CD4-positive, alpha-beta T cell treated with Interferon alpha-2 for 1 hour (primary cell): ENCODE results near the gene RPS19BP1.

Source experiments
- DNase-seq, 2 donors: peaks; one replicate each; pipeline ENCODE4 v3.0.0-alpha.2; 2020 to 2022

Gene RPS19BP1, protein sequence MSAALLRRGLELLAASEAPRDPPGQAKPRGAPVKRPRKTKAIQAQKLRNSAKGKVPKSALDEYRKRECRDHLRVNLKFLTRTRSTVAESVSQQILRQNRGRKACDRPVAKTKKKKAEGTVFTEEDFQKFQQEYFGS

GRCh38 chr22:39532215-39533073, at the start of gene RPS19BP1:
Gene RPS19BP1, minus strand, starts transcription at chr22:39532748. Its CDS starts 10 bp downstream, at chr22:39532738.
- DNase-seq: peak; percentile 99 to 100

DNA sequence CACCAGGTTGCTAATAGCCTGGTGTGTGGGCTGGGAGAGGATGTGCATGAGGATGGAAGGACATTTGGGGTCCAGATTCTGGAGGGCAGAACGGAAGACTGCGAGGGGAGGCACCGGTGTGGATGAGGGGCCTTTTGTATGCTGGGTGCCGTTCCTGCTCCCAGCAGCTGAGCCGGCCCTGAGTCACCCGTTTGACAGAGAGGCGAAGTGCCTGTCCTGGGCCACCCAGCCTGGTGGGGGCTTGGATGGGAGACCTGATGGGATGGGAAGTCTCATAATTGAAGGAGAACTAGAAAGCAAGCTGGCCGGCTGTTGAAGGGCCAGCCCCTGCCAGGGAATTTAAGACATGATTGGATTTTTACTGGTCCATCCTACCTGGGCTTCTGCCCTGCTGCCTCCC, 48.8 kb upstream of the RPS19BP1 start:
- DNase-seq: no peak

GRCh38 chr22:39580795-39581194, 48.2 kb upstream of the RPS19BP1 start:
- no peak for DNase-seq

GRCh38 chr22:39580006-39580441, 47.5 kb upstream of the RPS19BP1 start:
- no peak for DNase-seq

DNA sequence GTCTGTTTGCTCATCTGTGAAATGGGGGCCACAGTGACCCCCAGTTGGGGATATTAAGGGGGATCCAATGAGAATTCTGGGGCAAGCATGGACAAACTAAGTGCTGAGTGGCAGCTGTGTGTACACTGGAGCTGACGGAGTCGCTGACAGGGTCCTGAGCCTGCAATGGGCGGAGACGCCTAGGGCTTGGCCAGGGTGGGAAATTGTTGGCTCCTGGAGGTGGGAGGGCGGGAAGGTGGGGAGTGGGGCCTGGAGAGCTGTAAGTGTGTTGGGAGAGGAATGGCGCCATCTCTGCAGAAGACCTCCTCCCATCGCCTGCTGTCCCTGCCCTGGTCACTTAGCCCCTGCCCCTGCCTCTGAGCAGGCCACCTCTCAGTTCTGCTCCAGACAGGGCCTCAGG, 45.4 kb upstream of the RPS19BP1 start:
- DNase-seq: no peak

GRCh38 chr22:39577366-39577765, 44.8 kb upstream of the RPS19BP1 start:
- DNase-seq: no peak

DNA sequence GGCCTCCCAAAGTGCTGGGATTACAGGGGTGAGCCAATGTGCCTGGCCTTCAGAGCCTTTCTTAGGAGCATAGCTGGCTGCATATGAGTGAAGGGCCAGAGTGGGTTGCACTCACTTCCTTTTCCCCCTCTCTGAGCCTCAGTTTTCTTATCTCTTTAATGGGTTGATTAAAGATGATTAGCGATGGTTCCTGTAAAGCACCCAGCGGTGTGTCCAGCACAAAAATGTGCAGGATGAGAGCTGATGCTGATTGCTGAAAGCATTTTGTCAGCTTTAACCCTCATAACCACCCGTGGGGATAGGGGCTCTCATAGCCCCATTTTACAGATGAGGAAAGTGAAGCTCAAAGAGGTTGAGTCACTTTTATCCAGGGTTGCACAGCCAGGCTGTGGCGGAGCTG, 43.5 kb upstream of the RPS19BP1 start:
- DNase-seq: no peak

DNA sequence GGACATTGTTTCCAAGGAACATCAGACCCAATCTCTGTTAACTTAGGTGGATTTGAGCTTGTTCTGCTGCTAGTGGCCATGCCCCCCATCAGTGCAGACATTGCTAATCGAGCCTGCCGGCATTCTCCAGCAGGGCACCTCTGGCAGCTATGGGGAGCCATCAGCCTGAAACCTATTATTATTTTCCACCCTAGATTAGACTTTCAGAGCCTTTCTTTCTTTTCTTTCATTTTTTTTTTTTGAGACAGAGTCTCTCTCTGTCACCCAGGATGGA, 42.9 kb upstream of the RPS19BP1 start:
- no peak for DNase-seq

- DNase-seq: no peak
These were observed 42.4 kb upstream of the RPS19BP1 start for GRCh38 chr22:39574779-39575551.

GRCh38 chr22:39571538-39571937, 39.0 kb upstream of the RPS19BP1 start:
- DNase-seq: no peak

- no peak for DNase-seq
These were observed 38.1 kb upstream of the RPS19BP1 start, which contains the start of gene CACNA1I for GRCh38 chr22:39570665-39571064. Gene CACNA1I, plus strand, starts transcription at chr22:39570753. Its CDS starts 0 bp downstream, at chr22:39570753.

DNA sequence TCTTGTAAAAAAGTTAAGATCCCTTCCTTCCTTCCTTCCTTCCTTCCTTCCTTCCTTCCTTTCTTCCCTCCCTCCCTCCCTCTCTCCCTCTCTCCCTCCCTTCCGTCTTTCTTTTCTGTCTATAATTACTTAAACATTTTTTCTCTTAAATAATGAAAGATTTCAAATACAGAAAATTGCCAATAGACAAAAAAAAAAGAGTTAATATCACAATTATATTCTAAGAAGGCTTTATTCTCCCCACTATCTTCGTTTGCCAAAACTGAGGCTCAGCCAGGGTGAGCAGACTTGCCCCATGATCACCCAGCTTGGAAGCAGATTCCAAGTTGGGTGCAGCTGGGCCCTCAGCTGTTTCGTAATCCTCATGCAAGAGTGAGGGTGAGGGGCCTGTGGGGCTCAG, 37.7 kb upstream of the RPS19BP1 start:
- DNase-seq: no peak

DNA sequence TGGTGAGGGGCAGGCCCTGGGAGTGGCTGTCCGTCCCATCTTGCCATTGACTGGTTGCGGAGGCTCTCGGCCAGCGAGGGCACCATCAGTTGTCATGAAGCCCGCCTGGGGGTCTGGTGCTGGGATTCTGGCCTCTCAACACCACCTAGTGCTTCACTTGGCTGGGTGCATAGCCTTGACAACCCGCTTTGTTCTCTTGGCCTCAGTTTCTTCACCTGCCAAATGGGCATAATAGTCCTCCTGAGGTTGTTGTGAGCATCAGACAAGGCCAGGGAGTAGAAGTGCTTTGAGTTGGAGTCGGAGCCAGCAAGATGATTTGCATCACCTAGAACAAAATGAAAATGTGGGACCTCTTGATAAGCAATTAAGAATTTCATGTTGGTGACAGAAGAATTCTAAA, 36.5 kb upstream of the RPS19BP1 start:
- DNase-seq: no peak

GRCh38 chr22:39568278-39568981, 35.9 kb upstream of the RPS19BP1 start:
- DNase-seq: no peak

DNA sequence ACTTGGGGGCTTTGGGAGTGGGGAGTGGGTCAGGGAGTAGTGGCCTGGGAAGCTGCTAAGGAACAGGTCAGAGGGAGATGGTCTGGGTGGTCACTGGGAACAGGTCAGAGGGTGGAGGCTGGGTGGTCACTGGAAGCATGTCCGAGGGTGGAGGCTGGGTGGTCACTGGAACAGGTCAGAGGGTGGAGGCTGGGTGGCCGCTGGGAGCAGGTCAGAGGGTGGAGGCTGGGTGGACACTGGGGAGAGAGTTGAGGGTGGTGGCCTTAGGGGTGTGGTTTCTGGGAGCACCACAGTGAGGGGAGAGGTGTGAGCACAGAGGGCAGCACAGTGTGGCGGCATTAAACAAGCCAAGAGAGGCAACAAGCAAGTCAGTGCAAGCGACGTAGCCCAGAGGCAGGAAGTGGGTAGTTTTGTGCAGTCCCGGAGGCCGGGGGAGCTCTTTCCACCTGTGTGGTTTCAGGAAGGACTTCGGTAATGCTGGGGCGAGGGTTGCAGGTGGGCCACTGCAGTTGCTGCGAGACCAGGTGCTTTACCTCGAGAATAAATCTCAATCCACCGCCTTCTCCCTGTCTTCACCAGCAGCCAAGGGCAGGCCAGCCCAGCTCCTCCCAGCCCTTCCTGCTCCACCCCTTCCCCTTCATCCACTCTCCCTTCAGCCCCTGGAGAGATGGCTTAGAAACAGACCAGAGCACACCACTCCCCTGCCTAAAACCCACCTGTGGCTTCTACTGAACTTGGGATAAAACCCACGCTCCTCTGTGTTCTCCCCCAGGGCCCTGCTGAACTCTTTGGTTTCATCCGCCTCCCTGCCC, 34.8 kb upstream of the RPS19BP1 start:
- peak; percentile 27 to 54 for DNase-seq

DNA sequence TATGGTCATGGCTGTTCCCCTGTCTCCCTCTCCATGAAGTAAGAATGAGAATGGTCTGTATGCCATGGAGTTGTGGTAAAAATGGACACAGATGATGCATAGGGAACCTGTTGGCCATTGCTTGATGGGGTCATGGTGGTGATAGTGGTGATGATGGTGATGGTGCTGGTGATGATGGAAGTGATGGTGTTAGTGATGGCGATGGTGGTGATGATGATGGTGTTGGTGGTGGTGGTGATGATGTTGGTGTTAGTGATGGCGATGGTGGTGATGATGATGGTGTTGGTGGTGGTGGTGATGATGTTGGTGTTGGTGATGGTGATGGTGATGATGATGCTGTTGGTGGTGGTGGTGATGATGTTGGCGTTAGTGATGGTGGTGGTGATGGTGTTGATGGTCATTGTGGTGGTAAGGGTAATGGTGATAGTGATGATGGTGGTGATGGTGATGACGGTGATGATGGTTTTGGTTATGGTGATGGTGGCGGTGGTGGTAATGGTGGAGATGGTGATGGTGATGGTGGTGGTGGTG, 32.9 kb upstream of the RPS19BP1 start:
- no peak for DNase-seq

DNA sequence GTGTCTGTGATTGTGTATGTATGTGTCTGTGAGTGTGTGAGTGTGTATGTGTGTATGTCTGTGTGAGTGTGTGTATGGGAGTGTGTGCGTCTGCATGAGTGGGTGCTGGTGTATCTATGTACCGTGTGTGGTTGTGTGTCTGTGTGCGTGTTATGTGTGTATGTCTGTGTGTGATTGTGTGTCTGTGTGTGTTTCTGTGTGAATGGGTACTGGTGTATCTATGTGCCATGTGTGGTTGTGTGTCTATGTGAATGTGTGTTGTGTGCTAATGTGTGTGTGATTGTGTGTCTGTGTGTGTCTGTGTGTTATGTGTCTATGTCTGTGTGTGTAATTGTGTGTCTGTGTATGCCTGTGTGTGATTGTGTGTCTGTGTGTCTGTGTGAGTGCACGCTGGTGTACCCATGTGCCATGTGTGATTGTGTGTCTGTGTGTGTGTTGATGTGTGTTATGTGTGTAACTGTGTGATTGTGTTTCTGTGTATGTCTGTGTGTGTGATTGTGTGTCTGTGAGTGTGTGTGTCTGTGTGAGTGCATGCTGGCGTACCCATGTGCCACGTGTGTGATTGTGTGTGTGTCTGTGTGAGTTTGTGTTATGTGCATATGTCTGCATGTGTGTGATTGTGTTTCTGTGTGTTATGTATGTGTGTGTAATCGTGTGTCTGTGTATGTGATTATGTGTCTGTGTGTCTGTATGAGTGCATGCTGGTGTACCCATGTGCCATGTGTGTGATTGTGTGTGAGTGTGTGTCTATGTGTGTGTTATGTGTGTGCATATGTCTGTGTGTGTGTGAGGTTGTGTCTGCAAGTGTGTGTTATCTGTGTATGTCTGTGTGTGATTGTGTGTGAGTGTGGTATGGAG, 31.3 kb upstream of the RPS19BP1 start:
- no peak for DNase-seq

DNA sequence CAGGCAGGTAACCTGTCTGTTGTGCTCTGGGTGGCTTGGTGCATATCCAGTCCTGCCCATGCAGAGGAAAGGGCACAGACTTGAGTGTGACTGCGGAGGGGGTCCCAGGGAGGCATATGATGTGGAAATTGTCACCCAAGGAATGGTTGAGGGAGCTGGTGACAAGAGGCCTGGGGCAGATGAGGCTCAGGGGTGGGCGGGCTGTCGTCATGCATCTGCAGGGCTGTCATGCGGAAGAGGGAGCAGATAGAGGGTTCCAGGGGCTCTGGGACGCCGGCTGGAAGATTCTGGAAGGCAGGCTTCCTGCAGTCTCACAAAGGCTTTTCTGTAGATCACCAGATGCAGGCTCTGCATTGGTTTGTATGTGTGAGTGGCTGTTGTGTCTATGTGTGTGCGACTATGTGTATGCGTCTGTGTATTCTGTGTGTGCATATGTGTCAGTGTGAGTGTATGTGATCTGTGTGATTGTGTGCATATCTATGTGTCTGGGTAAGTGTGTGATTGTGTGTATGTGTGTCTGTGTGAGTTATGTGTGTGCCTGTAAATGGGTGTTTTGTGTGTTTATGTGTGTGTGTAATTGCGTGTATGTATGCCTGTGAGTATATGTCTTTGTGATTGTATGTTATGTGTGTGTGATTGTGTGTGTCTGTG, 30.4 kb upstream of the RPS19BP1 start:
- DNase-seq: no peak

GRCh38 chr22:39560127-39560526, 27.6 kb upstream of the RPS19BP1 start:
- no peak for DNase-seq

DNA sequence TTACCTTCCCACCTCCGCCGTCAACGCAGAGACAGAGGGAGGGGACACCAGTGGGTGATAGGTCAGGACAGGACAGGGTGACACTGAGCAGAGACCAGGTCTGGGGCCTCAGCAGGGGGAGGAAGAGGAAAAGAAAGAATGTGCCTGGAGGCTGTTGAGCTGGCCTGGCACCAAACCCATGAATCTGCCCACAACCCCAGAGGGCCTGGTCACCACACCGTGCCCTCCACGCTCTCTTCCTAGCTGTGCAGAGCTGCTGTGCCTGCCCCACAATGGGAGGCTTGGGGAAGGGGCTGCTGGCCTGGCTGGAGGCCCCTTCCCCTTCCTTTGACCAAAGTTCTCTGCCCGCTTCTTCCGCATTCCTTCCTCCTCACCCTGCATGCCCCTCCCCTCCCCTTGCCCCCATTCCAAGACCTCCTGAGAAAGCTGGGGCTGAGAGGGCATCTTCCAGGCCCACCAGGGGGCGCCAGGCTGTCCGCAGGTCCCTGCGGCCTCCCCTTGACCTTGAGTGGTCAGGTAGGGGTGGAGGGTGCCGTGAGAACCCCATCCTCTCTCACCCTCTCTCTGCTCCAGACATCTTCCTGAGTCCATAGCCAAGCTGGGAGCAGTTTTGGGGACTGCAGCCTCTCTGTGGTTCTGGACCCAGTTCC, 27.0 kb upstream of the RPS19BP1 start:
- no peak for DNase-seq
